OCI-M1 (cell line): ENCODE measurements around the gene MYRIP.
"Not testable (repeated sequence)": the region's sequence is repeated elsewhere in the genome, so short reads cannot be mapped to it uniquely, and the experiment has no call there.

ENCODE experiments used
- DNase-seq: peaks from one replicate; lab custom pipeline; 2025; lab: John Stamatoyannopoulos, UW

MYRIP gene

GRCh38 chr3:39806820-39807219 is 2.6 kb upstream of the MYRIP start:
- DNase-seq: no peak

- DNase-seq: no peak
Observed at GRCh38 chr3:39808467-39809180, 785 bp upstream of the MYRIP start.

GRCh38 chr3:39809995-39810595 is 686 bp downstream of the MYRIP start:
- no peak for DNase-seq

- no peak for DNase-seq
Observed at GRCh38 chr3:39810647-39811161, 1.3 kb downstream of the MYRIP start.

- no peak for DNase-seq
Observed at GRCh38 chr3:39811561-39811960, 2.2 kb downstream of the MYRIP start.

GRCh38 chr3:39812537-39812936 is 3.1 kb downstream of the MYRIP start:
- DNase-seq: peak; percentile 30

GRCh38 chr3:39814007-39814406 is 4.6 kb downstream of the MYRIP start:
- DNase-seq: no peak

- no peak for DNase-seq
Observed at GRCh38 chr3:39819899-39820298, 10.5 kb downstream of the MYRIP start.

- DNase-seq: not testable (repeated sequence)
Observed at GRCh38 chr3:39833764-39834163, 24.4 kb downstream of the MYRIP start.

- DNase-seq: no peak
Observed at GRCh38 chr3:39839484-39839883, 30.1 kb downstream of the MYRIP start.

GRCh38 chr3:39843440-39843839 is 34.0 kb downstream of the MYRIP start:
- no peak for DNase-seq

GRCh38 chr3:39848365-39848764 is 39.0 kb downstream of the MYRIP start:
- DNase-seq: peak; percentile 41

- no peak for DNase-seq
Observed at GRCh38 chr3:39849992-39850715, 40.7 kb downstream of the MYRIP start.

- no peak for DNase-seq
Observed at GRCh38 chr3:39850716-39851032, 41.3 kb downstream of the MYRIP start.

GRCh38 chr3:39855517-39855916 is 46.1 kb downstream of the MYRIP start:
- DNase-seq: no peak

- no peak for DNase-seq
Observed at GRCh38 chr3:39869890-39870289, 60.5 kb downstream of the MYRIP start.

- no peak for DNase-seq
Observed at GRCh38 chr3:39870706-39871105, 61.3 kb downstream of the MYRIP start.

GRCh38 chr3:39879581-39879980 is 70.2 kb downstream of the MYRIP start:
- no peak for DNase-seq

- DNase-seq: no peak
Observed at GRCh38 chr3:39882111-39882510, 72.7 kb downstream of the MYRIP start.

- DNase-seq: no peak
Observed at GRCh38 chr3:39892068-39892467, 82.7 kb downstream of the MYRIP start.

- DNase-seq: no peak
Observed at GRCh38 chr3:39896184-39896583, 86.8 kb downstream of the MYRIP start.

- no peak for DNase-seq
Observed at GRCh38 chr3:39900462-39901002, 91.1 kb downstream of the MYRIP start.

- DNase-seq: no peak
Observed at GRCh38 chr3:39903253-39903652, 93.8 kb downstream of the MYRIP start.
